Epidermal melanocyte (primary cell): ENCODE measurements around the gene MYH10.

Experiments
- DNase-seq: peaks from one replicate; pipeline ENCODE4 v3.0.0; 2011; ENCODE audit warnings: low spot score; ENCODE audit not compliant: insufficient read length

MYH10 gene

DNA sequence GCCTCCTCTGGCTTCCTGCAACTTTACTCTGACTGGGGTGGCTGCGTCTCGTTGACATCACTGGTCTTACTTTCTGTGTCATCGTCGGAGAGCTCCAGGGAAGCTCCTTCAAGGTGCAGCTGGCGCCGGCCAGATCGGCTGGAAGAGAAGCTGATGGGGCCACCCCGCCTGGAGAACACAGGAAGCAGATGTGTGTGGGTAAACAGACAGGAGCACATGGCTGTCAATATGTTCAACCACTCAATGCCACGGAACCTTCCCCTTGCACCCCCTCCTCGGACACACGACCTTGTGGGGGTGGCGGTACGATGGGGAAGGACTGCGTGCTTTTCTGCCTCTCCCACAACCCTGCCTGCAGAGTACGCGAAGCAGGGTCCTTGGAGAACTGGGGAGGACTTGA is 154.7 kb downstream of the MYH10 start:
- no peak for DNase-seq

DNA sequence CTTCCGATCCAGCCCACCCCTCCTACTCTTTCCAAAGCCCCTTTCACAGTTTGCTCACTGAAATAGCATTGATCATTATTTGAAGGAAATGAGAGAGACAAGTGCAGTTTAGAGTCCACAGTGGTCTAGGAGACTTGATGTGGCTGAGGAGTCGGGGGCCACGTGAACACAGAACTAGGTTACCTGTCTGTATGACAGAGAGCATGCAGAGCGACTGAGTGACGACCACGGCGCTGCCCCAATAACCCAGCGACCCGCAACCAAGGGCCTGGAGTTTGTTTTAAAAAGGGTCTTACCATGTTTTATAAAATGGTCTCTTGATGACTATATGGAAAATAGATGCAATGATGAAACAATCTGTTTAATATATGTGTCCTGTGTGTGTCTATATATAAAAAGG is 155.3 kb downstream of the MYH10 start:
- no peak for DNase-seq

DNA sequence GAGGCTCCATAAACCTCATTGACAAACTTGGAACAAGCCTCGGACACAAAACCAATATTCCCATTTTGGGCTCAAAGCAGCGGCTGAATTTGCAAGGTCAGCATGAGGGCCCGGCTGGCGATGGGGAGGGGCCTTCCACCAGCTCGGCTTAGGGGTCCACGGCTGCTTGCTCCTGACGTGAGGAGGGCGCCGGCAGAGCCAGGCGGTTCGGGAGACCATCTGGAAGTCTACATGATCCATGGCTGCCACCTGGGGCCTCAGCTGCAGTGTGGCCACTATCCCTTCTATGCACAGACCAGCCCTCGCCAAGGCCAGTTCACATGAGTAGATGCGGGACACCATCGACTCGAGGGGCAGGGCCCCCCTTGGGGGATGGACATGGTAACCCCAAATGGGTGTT is 155.7 kb downstream of the MYH10 start:
- DNase-seq: no peak

DNA sequence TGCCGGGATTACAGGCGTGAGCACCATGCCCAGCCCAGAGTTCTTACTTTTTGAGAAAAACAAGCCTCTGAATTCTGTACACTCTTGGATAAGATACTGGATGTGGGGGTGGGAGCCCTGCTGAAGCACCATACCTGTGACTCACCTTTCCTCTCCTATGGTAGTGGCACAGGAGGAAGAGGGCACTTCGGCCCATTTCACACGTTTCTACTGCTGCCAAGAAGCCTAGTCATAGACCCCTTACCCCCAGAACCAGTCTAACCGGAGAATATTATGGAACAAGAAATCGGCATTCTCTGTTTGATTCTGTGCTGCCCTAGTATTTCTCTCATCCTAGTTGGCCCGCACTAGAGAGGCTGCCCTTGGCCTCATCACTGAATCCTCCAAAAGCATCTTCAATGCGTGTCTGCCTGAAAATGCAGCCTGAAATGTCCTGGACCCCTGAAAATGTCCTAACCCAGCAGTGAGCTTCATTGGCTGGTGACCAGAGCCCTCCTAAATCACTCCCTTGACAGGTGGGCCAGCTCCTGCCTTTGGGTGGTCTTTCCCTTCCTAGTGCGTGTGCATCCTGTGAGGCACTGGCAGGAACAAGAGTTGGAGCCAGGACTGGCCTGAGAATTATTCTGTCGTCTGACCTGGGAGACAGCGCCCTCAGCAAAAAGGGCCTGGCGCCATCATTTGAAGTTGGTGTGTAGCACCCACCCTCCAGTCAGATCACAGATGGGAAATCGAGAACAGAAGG is 156.9 kb downstream of the MYH10 start:
- no peak for DNase-seq

DNA sequence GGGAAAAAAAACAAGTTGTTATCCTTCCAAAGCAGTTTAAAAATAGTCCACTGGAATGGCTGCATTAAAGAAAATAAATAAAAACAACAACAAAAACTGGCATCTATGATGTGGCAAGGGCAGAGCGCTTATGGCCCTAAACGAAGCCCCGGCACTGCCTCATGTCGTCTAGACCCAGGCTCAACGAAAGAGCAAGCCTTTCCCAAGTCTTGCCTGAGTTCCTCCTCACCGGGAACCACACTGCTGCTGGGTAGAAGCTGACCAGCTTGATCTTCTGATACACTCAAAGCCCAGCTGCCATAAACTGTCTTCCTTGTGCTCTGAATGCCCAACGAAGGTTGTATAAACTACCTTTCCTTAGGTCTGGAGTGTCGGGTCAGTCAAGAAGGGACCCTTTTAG is 157.9 kb downstream of the MYH10 start:
- DNase-seq: no peak

DNA sequence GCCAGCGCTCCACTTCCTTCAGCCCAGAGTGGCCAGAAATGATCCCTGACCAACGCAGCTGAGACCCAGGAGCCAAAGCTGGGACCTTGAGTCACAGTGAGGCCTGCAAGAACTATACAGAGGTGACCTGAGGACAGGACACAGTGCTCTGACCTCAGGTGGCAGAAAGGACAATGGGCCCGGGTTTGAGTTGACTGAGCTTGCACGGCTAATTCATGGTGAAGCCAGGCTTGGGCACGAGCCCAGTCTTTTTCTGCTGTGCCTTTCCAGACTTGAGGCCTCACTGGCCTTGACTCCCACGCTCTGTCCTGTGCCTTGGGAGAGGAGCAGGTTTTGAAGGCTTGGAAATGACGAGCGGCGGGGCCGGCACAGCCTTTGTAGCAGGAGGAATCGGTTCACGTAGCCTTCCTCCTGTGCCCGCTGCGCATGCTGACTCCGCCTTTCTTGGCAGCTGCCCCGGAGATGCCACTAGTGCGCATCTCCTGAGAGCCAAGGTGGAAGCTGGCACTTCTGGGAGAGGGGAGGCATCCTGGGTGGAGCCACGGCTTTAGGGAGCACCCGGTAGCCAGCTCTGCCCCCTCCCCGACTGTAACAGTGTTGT is 160.0 kb downstream of the MYH10 start:
- DNase-seq: no peak

DNA sequence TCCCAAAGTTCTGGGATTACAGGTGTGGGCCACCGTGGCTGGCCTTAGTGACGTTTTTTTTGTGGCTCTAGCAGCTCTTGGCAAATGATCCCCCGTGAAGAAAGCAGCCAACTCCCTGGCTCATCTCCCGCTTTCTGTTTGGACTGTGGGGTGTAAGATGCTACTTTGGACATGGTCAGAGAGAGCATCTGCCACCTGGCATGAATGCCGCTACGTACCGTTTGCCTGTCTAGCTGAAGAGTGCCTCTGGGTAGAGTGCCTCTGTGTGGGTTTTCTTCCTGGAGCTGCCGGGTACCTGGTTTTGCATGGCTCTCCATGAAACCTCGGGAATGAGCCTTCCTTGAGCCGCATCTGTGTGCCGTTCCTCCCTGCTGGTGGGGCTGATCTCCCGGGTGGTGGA is 160.6 kb downstream of the MYH10 start:
- DNase-seq: no peak

DNA sequence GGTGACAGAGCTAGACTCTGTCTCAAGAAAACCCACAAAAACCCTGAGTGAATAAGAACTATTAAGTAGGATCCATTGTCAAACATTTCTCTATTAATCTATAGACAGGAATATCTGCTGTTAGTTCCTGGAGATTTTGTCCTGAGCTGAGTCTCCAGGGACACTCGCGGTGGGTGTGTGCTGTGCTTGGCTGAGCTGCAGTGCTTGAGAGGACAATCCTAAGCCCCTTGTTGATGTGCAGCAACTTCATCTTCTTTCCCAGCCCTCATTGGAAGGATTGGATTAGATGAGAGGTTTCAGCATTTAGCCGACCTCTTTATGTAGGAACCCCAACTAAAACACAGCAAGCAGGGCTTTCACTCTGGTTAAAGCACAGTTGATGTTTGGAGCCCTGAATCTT is 161.5 kb downstream of the MYH10 start:
- DNase-seq: no peak

DNA sequence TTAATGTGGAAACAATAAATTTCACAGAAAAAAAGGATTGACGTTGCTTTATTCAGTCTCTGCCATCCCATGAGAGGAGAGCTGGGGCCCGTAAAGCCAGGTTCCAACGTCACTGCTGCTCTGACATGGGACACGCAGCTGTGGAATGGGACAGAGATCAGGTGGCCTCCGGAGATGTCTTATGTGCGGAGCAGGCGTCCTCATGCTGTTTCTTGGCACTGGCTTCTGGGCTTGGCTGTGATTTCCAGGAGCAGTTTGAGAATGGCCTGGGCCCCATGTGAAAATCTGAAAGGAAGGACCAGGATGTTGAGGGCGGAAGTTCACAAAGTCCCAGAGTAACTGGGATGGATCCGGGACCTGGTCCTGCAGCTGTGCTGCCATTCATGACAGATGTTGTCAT is 162.4 kb downstream of the MYH10 start:
- DNase-seq: no peak

DNA sequence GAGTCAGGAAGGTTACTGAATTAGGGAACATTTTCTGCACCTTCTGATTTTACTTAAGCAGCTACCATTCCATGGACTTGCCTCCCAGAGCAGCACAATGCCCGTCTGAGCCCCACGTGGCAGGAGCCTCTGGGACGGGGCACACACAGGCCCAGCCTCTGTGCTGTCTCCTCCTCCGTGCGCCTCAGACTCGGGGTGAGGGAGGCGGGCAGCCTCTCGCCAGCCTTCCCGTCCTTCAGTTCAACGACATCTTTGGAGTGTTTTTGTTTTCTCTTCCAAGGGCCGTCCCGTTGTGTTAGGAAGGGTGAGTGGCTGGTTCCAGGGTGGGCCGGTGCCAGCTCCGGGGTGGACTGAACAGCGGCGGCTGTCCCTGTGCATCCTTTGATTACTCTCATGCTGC is 163.0 kb downstream of the MYH10 start:
- DNase-seq: no peak

DNA sequence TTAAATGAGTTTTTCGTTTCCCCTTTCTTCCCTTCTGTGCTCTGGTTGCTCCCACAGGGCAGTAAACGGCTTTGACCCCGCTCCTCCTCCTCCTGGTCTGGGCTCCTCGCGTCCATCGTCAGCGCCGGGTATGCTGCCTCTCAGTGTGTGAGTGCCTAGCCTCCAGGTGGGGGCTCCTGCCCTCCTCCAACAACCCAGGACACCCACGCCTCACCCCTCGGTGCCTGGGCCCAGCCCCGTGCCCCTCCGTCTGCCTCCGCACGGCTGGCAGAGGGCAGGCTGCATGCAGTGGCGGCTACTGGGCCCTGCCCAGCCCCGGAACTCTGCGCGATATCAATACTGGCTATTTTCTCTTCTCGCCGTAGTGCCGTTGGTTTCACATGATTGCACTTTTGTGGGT is 163.7 kb downstream of the MYH10 start:
- DNase-seq: no peak

DNA sequence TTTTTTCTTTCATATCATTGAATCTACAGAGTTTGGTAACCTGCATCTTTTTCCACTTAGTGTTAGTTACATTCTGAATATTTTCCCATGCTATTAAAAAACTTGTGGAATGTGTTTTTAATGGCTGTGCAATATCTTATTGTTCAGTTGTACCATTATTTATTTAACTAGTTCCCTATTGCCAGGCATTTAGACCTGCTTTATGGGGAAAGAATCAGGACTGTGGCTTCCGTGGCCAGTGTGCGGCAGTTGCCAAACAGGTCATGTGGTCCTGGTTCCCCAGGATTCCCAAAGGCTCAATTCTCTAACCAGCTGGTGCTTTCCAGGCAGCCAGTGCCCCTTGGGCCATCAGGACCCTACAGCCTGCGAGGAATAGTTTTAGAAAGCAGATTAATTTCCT is 164.1 kb downstream of the MYH10 start:
- peak; percentile 83 for DNase-seq

DNA sequence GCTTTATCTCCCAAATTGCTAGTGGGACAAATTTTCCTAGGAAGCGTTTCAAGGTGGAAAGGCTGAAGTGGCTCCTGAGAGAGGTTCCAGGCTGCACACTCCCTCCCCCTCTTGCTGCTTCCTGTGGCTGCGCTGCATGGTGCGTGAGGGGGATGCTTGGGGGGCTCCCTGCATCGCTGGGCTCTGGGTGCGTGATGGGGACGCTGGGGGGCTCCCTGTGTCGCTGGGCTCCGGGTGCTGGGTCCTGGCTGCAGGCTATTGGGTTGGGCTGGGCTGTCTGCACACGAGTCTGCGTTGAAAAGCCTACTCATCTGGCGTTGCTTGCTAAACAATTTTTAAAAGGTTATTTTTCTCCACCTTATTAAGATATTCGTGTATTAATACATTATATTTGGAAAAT is 164.8 kb downstream of the MYH10 start:
- DNase-seq: no peak

DNA sequence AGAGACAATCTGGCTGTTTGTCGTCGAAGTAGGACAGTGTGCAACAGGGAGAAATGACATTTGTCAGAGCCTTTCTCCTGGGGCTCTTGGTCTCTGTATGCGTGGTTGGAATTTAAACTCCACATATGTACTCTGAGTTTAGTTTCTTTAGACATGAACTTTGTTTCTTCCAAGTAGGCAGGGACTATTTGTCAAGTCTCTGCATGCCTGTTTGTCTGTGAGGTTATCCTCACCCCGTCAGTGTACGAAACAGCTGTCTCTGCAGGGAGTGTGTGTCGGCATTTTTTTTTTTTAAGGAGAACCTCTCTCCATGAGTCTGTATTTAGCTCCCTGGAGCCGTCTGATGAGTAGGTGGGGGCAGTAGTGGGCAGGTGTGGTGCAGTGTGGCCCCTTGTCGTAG is 165.2 kb downstream of the MYH10 start:
- no peak for DNase-seq

DNA sequence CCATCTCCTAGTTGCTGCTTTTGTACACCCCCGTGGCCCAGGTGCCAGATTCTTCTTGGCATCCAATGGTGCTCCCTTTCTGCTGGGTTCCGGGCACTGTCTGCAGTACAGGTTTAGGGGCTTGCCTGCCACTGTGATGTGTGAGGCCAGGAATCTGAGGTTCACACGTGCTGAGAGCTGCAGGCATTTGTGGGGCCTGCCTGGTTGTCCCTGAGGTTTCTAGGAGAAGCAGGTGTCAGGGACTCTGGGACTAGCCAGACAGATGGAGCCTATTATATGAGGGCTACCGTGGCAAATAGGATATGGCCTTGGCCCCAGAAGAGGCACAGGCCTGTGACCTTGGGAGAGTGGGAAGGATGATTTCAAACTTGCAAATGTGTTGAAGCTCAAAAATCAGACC is 165.6 kb downstream of the MYH10 start:
- no peak for DNase-seq

DNA sequence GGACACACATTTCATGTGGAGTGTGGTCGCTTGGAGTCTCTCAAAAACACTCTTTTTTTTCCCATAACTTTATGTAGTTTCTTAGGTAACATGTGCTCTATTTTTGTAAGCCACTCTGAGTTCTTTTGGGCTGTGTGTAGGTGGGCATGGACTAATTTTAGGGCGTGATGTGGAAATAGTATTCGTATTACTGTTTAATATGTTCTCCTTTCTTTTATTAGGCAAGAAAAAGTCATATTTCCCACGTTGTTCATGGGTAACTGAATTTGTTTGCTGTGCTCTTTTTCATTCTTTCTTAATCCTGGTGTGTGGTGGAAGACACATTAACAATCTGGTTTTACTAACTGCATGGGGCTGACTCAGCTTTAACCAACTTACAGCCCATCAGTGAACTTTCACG is 167.4 kb downstream of the MYH10 start:
- DNase-seq: no peak

DNA sequence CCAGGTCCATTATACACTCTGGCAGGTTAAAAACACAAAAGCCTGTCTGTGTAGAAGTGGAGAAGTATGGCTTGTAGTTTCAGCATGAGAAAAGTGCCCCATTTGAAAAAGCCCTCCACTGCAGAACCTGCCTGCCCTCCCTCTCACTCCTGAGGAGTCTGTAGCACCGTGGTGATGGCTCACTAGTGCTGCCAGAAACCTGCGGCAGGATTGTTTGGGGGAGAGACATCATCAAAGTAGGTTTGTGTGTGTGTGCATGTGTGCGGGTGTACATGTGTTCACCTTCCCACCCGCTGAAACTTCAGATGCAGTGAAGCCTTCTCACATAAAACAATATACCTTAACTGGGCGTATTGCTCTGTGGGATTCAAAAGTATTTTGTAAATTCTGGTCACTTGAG is 168.0 kb downstream of the MYH10 start:
- no peak for DNase-seq

DNA sequence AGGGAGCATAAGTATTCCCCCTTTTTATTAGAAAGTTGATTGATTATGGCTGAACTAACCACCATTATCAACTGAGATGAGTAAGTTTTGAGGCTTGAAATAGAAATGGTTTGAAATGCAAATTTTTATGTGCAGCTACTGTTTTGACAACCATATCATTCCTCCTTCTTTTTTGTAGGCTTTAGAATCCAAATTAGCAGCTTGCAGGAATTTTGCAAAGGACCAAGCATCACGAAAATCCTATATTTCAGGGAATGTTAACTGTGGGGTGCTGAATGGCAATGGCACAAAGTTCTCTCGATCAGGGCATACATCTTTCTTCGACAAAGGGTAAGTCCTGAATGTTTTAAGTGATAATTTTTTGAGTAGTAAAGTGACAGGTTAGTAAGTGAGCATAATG is 170.7 kb downstream of the MYH10 start:
- DNase-seq: no peak

DNA sequence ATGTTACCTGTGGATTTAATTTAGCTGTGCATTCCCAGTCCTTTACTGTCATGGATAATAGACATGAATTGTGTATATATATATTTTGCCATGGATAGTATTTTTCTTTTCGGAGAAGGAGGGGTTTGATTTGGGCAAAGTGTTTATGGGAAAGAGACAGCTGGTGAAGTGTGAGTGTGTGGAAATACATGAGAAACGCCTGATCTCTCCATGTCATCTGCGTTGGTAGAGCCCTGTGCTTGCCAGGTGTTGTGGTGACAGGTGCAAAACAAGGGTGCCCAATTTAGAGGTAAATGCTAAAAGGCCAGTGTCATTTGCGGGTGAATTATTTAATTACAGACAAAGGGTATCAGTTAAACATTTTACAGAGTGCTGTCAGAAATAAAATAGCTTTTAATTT is 171.4 kb downstream of the MYH10 start:
- DNase-seq: no peak

DNA sequence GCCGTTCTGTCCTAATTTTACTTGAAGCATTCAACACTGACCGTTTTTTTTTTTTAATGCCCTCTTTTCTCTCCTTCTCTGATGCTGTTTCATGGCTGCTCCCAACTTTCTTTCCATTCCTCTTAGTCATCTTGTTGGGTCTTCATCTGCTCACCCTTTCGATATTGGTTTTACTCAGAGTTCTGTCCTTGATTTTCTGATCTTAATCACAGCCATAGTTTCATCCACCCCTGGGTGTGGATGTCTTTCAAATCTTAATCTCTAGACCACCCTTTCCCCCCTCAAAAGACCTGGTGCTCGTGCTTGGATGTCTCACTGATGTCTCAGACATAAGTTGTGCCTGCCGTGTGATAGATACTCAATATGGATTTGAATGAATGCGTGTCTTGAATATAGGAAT is 172.4 kb downstream of the MYH10 start:
- DNase-seq: no peak

DNA sequence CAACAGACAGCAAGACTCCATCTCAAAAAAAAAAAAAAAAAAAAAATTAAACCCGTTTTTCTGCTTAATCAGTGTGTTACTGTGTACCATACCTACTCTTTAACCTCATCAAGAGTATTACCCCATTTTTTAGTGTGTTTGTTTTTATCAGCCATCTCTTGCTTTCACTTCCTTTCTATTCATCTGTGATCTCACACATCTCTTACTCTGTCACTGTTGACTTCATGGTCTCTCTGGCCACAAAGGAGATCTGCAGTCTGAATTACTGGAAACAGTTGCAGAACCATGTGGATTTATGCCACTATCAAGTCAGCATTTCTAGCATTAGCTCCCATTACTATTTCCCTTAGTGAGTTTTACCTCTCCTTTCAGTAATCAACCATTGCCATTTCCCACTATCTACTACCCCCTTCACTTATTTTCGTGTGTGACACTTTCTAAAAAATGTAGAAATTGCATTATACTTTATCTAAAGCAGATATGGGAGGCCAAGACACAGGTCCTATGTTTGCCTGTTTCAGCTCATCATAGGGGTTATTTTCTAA is 174.8 kb downstream of the MYH10 start:
- DNase-seq: no peak

DNA sequence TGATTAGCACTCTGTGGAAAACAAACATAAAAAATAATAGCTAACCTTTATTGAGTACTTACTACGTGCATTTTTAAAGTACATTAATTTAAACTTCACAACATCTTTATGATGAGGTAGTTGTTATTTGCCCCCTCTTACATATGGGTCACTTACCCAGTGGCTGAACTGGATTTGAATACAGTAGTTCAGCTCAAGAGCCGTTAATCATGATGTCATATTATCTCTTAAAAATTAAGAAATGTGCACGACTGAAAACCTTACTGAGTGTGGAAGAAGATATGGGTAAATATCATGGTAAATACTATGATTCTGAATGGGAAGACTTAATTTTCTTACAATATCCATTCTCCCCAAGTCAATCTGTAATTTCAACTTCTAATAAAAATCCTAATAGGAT is 177.2 kb downstream of the MYH10 start:
- DNase-seq: no peak

DNA sequence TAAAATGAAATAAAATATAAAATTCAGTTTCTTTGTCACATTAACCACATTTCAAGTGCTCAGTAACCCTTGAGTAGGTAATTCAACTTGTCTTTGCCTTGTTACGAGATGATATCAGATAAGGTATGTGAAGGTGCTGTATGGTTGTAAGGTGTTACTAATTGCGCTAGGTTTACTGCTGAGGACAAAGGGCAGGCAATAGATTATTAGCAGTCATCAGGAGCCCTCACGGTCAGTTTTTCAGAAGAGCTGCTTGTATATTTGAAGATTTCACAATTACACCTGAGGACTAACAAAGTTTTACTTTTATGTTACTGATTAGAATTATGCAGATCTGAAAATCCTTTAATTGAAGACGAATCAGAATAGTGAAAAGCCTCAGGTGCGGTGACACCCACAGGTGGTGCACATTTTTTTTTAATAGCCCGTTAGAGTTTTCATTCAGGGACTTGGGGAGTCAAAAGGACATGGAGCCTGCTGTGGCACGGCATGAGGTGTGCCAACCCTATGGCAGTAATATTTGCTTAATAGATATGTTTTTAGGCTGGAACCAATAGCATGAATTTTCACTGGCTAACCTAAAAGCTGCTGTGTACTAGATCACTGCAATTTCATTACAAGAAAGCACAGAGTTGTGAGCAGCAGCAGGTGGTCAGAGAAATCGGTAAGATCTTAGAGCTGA is 178.5 kb downstream of the MYH10 start:
- no peak for DNase-seq
